Measurements from ENCODE around the gene SLC34A3. TPM values are rescaled to one million over a fixed set of nuclear protein-coding genes. Genes with fewer than 3 reads are reported as not detected.

SLC34A3 gene
- total RNA-seq, 1 donor from 2014 or later: 0.06 TPM

Other genes with a start within 250 kb of the SLC34A3 start
- 0.44 and 1.6 TPM in 2 replicates for gene LCNL1, start 247.9 kb upstream of the SLC34A3 start, total RNA-seq
- 11.6 and 15.6 TPM in 2 replicates for gene PAXX, start 238.5 kb upstream of the SLC34A3 start, total RNA-seq
- gene CLIC3, start 234.3 kb upstream of the SLC34A3 start, total RNA-seq: 4.8 and 5.2 TPM in 2 replicates
- 33.4 and 40.3 TPM in 2 replicates for gene ABCA2, start 202.7 kb upstream of the SLC34A3 start, total RNA-seq
- not detected in 2 replicates for gene FUT7, start 198.8 kb upstream of the SLC34A3 start, total RNA-seq
- 21.4 and 28.4 TPM in 2 replicates for gene NPDC1, start 184.7 kb upstream of the SLC34A3 start, total RNA-seq
- not detected in 2 replicates for gene ENTPD2, start 176.8 kb upstream of the SLC34A3 start, total RNA-seq
- gene SAPCD2, start 160.3 kb upstream of the SLC34A3 start, total RNA-seq: 5.1 and 7.7 TPM in 2 replicates
- gene UAP1L1, start 153.4 kb upstream of the SLC34A3 start, total RNA-seq: 14.0 and 19.0 TPM in 2 replicates
- 84.3 and 90.3 TPM in 2 replicates for gene MAN1B1, start 143.9 kb upstream of the SLC34A3 start, total RNA-seq
- 83.8 and 87.8 TPM in 2 replicates for gene DPP7, start 116.2 kb upstream of the SLC34A3 start, total RNA-seq
- gene GRIN1, start 91.7 kb upstream of the SLC34A3 start, total RNA-seq: 0.06 and 0.13 TPM in 2 replicates
- not detected in 2 replicates for gene LRRC26, start 60.9 kb upstream of the SLC34A3 start, total RNA-seq
- not detected in 2 replicates for gene TMEM210, start 58.8 kb upstream of the SLC34A3 start, total RNA-seq
- 21.9 and 23.6 TPM in 2 replicates for gene ANAPC2, start 42.3 kb upstream of the SLC34A3 start, total RNA-seq
- gene SSNA1, start 42.2 kb upstream of the SLC34A3 start, total RNA-seq: 73.2 and 78.1 TPM in 2 replicates
- 5.2 and 5.8 TPM in 2 replicates for gene TPRN, start 30.2 kb upstream of the SLC34A3 start, total RNA-seq
- 28.7 and 34.1 TPM in 2 replicates for gene TMEM203, start 25.3 kb upstream of the SLC34A3 start, total RNA-seq
- gene NDOR1, start 25.2 kb upstream of the SLC34A3 start, total RNA-seq: 3.1 and 3.3 TPM in 2 replicates
- 0.40 and 0.50 TPM in 2 replicates for gene RNF208, start 8.7 kb upstream of the SLC34A3 start, total RNA-seq
- gene CYSRT1, start 5.7 kb upstream of the SLC34A3 start, total RNA-seq: 0.87 and 1.2 TPM in 2 replicates
- gene RNF224, start 3.4 kb upstream of the SLC34A3 start, total RNA-seq: 0.12 and 0.13 TPM in 2 replicates
- 144 and 225 TPM in 2 replicates for gene TUBB4B, start 10.4 kb downstream of the SLC34A3 start, total RNA-seq
- gene STPG3, start 20.4 kb downstream of the SLC34A3 start, total RNA-seq: not detected in 2 replicates
- gene NELFB, start 24.4 kb downstream of the SLC34A3 start, total RNA-seq: 44.7 and 51.8 TPM in 2 replicates
- 35.2 and 35.7 TPM in 2 replicates for gene TOR4A, start 46.8 kb downstream of the SLC34A3 start, total RNA-seq
- gene NRARP, start 71.4 kb downstream of the SLC34A3 start, total RNA-seq: 0.25 and 0.53 TPM in 2 replicates
- gene EXD3, start 192.3 kb downstream of the SLC34A3 start, total RNA-seq: 7.1 and 8.6 TPM in 2 replicates
- 0.53 and 0.56 TPM in 2 replicates for gene NOXA1, start 192.5 kb downstream of the SLC34A3 start, total RNA-seq
- gene ENTPD8, start 210.5 kb downstream of the SLC34A3 start, total RNA-seq: under 0.01 and 0.06 TPM in 2 replicates
- 14.3 and 17.3 TPM in 2 replicates for gene NSMF, start 228.4 kb downstream of the SLC34A3 start, total RNA-seq